LHCN-M2 (cell line): Measurements from ENCODE around the gene BACH1. TPM values are rescaled to one million over a fixed set of nuclear protein-coding genes. Genes with fewer than 3 reads are reported as not detected.
A peak's percentile ranks its signal among the peaks of the same experiment; 100 is the strongest.
"Not testable (repeated sequence)": the region's sequence is repeated elsewhere in the genome, so short reads cannot be mapped to it uniquely, and the experiment has no call there.

Source experiments
- DNase-seq: peaks from one replicate; pipeline ENCODE4 v3.0.0-alpha.2; 2012; ENCODE audit warnings: low read depth
- polyA plus RNA-seq: library from polyadenylated mRNA; unstranded; fragments of >200 nt; gene quantifications from one replicate; pipeline ENCODE4 v1.2.1, GENCODE V29; 2012; ENCODE audit warnings: missing spikeins
- total RNA-seq: library from RNA; depleted of rRNA; stranded (reverse); fragments of >200 nt; gene quantifications from 2 replicates; pipeline ENCODE4 v1.2.3, GENCODE V29; 2014; rRNA removed

Gene BACH1
- 27.7 and 39.7 TPM in 2 replicates for total RNA-seq
- polyA plus RNA-seq = 9.7 TPM

DNA sequence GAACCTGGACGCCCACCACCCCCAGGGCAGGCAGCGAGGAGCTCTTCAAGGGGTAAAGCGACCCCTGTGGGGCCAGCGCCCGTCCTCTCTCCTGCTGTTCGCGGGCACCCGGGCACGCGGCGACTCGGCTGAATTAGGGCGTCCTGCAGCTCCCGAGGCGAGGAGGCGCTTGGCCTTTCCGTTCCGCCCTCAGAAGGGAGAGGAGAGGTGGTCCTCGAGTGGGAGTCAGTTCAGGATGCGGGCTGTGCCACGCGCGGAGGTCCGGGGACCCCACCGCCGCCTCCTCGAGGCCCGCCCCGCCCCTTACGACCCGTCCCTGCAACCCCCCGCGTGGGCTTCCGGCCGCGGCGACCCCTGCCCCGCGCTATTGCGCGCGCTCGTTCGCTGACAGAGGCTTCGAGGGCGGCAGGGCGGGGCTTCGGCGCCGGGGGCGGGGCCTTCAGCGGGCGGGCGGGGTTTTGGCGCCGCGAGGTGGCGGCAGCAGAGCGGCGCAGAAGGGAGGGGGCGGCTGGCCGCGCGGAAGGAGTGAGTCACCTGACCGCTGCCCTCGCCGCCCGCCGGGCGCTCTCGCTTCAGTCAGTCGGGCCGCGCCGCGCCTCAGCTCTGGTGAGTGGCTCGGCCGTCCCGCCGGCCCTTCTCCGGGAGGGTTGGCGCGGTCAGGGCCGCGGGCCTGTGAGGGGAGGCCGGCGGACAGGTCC lies at the start of gene BACH1:
BACH1 (plus strand) TSS at position 575 of the 698 bp plus-strand sequence. CDS start 22,359 bp downstream, outside the sequence.
- peak; percentile 86 for DNase-seq

DNA sequence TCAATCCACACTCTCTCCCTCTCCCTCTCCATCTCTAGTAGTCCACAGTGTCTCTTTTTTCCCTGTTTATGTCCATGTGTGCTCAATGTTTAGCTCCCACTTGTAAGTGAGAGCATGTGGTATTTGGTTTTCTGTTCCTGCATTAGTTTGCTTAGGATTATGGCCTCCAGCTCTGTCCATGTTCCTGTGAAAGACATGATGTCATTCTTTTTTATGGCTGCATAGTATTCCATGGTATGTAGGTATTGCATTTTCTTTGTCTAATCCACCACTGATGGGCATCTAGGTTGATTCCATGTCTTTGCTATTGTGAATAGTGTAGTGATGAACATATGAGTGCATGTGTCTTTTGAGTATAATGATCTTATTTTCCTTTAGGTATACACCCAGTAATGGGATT lies 49.4 kb upstream of the BACH1 start:
- not testable (repeated sequence) for DNase-seq

DNA sequence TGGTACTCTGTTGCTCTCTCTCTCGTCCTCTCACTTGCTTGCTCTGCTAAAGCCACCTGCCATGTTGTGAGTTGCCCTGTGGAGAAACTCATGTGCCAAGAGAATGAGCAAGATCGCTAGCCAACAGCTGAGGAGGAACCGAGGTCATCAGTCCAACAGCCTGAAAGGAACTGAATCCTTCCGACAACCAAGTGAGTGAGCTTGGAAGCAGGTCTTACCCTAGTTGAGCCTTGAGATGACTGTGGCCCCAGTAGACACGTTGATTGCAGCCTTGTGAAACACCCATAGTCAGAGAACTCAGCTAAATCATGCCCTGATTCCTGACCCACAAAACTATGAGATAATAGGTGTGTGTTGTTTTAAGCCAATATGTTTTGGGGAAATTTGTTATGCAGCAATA lies 48.1 kb upstream of the BACH1 start:
- DNase-seq = no peak

DNA sequence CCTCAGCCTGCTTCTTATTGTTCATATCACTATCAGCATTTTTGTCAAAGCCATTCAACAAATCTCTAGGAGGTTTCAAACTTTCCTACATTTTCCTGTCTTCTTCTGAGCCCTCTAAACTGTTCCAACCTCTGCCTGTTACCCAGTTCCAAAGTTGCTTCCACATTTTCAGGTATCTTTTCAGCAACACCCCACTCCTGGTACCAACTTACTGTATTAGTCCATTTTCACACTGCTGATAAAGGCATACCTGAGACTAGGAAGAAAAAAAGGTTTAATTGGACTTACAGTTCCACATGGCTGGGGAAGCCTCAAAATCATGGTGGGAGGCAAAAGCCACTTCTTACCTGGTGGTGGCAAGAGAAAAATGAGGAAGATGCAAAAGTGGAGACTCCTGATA lies 44.9 kb upstream of the BACH1 start:
- DNase-seq = not testable (repeated sequence)

DNA sequence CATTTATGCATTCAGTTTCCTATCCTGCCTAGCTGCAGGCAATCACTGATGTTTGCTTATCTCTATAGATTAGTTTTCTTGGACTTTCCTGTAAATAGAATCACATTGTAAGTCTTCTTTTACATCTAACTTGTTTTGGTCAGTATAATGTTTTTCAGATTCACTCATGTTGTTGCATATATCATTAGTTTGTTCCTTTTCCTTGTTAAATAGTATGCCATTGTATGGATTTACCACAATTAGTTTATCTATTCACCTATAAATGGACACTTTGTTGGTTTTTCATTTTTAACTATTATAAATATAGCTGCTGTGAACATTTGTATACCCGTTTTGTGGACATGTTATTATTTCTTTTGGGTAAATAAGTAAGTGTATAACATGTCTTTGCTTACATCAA lies 44.2 kb upstream of the BACH1 start:
- no peak for DNase-seq

DNA sequence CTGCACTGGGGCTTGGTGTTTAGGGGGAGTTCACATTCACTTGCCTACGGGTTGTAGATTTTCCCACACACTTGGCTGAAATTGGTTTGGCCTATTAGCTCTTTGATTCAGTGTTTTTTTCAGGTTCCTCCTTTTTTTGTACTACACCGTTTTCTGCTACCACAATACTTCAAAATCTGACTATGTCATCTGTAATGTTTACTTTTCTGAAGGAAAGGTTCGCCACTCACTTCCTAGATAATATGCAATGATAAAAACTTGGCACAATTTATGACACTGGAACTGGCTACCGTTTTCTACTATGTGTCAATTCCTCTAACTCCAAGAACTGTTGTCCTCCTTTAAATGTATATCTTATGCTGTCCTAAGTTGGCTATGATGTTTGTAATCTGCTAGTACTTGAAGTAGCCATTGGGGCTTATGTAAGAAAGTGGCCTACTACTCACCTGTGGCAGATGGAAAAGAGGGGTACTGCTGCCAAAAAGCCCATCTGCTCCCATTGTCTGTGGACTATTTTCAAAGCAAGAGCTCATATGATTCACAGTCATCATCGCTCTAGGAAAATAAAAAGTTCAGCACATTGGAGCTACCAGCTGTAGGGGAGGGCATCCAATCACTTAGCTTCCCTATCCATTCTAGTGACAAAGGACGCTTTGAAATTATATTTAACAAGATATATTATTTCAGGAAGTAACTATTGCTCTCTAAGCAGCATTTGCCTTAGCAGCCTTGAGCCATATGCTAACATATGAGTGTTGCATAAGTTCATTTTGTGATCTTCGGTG lies 42.4 kb upstream of the BACH1 start:
- no peak for DNase-seq

DNA sequence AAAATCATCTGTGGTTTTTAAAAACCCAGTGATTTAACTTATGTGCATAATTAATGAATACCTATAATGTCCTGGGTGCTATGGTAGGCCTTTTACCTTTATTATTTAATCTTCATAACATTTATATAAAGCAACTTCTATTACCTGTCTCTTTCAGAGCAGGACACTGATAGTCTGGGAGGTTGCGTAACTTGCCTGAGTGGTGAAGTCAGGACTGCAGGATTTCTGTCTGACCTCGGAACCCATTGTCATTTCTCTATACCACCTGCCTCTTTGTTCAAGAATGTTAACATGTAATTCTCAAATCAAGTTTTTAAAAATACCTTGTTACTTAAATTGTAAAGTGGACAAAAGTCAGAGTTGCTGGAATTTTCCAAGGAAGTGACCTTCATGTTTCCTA lies 41.0 kb upstream of the BACH1 start:
- no peak for DNase-seq

DNA sequence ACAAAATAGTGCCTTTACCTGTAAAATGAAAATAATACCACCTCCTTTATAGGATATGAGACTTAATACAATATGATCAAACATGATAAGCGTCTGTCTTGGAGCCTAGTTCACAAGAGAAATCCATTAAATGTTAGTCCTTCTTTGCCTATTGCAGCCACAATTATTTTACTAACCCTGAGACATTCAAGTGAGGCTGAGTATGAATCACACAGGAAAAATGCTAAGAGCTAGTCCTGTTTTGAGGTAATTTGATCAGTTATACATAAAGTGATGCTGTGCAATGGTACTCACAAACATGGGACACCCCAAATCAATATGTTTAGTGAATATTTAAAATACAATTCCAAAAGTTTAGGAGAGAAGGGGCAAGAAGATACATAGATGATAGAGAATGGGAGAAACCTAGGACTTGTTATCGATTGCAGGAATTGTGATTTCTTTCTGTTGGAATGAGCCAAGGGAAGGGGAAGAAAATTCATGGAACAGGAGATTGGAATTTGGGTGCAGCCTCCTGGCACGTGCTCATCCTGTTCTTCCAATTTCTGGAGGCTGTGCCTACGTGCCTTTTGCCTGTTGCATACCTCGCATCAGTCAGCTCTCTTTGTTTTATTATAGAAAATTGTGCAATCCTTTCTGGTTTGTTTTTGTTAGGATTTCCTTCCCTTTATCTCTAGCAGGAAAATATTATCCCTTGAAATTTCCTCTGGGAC lies 39.9 kb upstream of the BACH1 start:
- peak; percentile 91 for DNase-seq

DNA sequence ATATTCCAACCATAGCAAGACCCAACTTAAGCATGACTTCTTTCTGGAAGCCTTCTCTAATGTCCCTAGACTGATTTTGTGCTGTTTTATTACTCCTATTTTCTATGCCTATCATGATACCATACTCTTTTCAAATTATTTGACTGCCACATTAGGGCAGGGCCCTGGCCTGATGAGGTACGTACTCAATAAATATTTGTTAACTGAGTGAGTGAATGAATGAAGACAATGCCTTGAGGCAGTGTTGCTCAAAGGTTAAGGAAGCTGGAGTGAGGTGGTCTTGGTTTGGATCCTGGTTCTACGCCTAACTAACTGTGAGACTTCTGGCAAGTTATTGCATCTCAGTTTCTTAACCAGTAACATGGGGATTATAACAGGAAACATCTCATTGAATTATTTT lies 38.3 kb upstream of the BACH1 start:
- no peak for DNase-seq

DNA sequence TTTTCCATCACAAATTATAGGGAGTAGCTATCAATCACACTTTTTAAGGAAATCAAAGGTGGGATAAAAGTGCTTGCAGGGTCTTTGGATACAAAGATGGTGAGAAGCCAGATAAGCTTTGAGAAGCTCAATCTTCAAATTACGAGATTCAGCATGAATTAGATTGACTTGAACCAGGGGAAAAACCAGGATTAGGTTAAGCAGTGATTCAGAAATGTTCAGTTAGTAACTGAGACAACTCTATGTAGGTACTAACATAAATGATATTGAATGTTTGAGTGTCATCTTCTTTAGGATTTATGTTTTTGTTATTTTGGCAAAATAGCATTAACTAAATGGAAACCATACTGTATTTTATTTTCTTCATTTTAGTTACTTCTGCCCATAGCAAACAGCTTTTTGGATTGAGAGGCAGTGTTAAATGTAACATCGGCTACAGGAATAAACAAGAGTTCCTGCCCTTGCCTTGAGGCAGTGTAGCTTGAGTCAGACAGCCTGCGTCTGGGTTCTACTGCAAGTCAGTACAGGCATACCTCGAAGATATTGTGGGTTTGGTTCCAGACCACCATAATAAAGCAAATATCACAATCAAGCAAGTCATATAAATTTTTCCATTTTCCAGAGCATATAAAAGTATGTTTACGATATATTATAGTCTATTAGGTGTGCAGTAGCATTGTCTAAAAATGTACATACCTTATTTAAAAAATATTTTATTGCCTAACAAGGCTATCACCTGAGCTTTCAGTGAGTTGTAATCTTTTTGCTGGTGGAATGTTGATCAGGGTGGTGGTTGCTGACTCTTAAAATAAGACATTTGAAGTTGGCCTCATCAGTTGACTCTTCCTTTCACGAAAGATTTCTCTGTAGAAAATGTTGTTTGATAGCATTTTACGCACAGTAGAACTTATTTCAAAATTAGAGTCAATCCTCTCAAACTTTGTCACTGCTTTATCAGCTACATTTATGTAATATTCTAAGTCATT lies 36.9 kb upstream of the BACH1 start:
- no peak for DNase-seq

DNA sequence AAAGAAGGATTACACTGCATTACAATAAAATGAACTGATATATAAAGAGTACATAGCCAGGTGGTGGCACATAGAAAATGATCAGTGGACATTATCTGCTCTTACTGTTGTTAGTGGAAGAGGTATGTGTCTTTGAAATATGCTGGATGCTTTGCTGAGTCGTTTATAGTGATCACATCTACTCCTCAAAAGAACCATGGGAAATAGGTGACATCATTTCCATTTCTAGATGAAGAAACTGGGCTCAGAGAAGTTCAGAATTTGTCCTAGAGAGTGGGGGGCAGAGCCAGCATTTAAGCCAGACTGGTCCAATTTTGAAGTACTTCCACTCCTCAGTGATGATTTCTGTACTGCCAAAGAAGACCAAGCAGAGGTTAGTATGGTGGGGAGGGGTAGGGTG lies 34.0 kb upstream of the BACH1 start:
- no peak for DNase-seq

DNA sequence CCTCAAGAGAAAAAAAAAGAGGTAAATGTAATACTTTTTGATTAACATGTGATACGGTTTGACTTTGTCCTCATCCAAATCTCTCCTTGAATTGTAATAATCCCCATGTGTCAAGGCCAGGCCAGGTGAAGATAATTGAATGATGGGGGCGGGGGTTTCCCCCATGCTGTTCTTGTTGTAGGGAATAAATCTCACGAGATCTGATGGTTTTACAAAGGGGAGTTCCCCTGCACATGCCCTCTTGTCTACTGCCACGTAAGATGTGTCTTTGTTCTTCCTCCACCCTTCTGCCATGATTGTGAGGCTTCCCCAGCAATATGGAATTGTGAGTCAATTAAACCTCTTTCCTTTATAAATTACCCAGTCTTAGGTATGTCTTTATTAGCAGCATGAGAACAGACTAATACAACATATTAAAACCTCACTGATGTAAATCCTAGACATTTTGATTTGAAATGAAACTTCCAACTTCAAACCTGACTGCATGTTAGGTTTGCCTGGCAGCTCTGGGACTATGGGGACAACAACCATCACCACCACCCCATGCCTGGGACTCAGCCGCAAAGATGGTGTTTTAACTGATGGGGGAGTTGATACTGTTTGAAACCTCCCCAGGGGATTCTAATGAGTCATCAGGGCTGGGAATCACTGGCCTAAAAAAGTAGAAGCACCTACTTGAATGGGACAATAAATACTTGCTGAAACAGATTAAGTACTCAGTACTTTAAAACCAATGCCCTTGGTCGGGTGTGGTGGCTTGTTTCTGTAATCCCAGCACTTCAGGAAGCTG lies 32.8 kb upstream of the BACH1 start:
- peak; percentile 38 for DNase-seq

DNA sequence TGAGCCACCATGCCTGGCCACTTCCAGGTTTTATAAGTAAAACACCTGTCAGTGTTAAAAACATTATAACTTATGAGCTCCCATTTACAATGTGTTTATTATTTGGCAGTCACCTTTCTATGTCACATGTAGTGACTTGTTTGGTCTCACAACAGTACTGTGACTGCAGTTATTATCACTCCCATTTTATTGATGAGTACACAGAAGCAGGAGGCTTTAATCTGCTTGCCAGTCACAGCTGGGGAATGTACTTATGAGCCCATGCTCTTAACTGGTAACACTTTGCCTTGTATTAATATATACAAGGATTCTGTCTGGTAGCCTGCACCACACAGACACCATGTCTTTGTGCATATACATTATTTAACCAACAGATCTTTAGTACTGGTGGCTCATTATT lies 31.1 kb upstream of the BACH1 start:
- no peak for DNase-seq

DNA sequence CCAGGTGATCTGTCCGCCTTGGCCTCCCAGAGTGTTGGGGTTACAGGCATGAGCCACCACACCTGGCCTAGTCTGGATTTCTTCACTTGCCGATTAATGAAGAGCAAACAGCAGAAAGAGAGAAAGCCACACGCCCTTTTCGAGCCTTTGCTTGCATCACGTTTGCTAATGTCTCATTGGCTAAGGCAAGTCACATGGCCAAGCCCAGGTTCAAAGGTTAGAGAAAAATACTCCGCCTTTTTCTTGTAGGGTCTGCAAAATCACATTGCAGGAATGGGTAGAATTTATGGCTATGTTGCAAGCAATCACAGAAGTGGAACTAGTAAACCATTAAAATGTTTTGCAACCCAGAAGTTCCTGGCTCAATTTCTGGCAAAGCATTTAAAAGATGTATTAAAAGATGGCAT lies 26.8 kb upstream of the BACH1 start:
- DNase-seq = no peak

DNA sequence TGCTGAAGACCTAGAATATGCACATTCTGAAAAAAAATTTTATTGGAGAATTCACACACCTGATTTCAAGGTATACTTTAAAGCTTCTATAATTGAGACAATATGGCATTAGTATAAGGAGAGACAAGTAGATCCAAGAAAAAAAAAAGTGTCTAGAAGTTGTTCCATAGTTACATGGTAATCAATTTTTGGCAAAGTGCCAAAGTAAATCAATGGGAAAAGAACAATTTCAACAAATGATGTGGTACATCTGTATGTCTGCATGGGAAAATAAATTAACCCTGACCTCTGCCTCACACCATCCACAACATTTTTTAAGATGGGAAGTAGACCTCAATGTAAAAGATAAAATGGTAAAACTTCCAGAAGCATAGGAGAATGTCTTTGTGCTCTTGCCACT lies 21.3 kb upstream of the BACH1 start:
- no peak for DNase-seq

DNA sequence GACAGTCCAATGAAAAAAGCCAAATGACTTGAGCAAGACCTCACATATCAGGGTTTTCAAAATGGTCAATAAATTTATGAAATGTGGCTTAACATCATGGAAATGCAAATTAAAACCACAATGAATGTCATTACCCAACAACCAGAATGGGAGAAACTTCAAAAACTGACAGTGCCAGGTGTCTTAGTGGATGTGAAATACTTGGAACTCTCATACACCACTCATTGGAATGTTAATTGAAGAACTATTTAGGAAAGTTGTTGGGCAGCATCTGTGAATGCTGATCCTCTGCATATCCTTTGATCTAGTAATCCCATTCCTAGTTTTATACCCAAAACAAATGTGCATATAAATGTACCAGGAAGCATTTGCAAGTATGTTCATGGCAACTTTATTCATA lies 19.2 kb upstream of the BACH1 start:
- peak; percentile 86 for DNase-seq

DNA sequence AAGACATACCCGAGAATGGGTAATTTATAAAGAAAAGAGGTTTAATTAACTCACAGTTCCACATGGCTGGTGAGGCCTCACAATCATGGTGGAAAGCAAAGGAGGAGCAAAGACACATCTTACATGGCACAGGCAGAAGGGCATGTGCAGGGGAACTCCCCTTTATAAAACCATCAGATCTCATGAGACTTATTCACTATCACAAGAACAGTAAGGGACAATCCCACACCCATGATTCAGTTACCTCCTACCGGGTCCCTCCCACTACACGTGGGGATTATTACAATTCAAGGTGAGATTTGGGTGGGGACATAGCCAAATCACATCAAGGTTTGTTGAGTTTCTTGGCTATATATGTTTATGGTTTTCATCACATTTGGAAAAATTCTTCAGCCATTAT lies 16.9 kb upstream of the BACH1 start:
- DNase-seq = not testable (repeated sequence)

DNA sequence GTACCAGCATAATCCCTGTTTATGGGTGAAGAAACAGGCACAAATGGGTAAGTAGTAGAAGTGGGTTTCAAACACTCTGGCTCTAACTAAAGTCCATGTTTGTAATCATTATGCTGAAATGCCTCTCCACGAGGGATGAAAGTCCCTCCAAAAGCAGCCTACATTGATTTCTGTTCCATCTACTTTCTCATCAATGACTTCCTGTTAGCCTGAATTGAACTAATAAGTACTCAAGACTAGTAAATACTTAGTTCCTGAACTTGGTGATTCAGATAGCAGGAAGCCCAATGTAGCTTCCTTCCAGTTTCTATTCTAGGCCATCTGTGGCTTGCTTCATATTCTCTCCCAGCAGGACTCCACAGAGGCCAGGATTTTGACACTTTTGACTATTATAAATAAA lies 11.3 kb upstream of the BACH1 start:
- DNase-seq = peak; percentile 44

DNA sequence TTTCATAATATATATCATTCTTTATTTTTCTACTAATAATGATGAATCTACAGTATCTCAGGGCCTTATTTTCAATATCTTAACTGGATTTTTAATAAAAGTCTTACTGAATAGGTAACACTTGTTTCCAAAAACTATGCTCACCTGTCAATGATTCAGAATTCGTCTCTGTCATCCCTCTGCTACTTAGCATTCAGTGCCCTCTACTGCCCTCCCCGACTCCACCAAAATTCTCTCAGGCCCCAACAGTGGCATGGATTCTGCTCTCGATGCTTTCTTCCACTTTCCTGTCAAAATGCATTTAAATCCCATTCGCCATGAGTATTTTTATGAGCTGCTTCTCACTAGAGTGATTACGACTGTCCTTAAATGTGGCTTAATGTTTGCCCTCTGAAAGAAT lies 10.5 kb upstream of the BACH1 start:
- DNase-seq = no peak

DNA sequence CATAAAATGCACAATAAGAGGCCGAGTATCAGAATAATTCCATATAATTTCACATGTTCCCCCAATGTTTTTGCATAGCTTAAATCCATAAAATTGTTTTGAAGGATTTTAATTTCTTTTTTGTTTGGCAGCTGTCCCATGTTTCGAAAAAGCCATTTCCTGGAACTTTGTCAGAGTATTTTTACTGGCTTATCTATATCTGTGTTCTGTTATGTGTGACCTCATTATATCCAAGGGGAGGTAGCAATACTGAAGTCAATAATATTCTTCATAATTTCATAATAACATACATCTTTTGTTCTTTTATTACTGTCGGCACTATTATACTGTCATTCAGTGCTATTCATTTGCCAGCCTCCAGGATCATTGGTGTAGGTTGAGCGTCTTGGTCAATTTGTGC lies 9.4 kb upstream of the BACH1 start:
- no peak for DNase-seq
